Thyroid gland (tissue), 4 donors: Measurements from ENCODE around the gene TGM3.

ENCODE experiments used
- CTCF ChIP-seq, 6 experiments: fragments of 200-600 bp in 3 of 6; fragments of 450-650 bp in 3 of 6; sonication (generic) in 3 of 6; IDR thresholded peaks; one replicate each; pipeline ENCODE4 v1.5.1; 2016 to 2019; ENCODE audit warnings: antibody characterized with exemption in 6 of 6, mild to moderate bottlenecking in 2 of 6, inconsistent platforms in 1 of 6, moderate library complexity in 1 of 6
- POLR2A ChIP-seq, 2 donors: fragments of 450-650 bp; IDR thresholded peaks; one replicate each; pipeline ENCODE4 v1.6.1; 2017; ENCODE audit warnings: antibody characterized with exemption in 2 of 2, mild to moderate bottlenecking in 2 of 2, moderate library complexity in 1 of 2

GRCh38 chr20:2346188-2346587 lies 50.4 kb downstream of the TGM3 start:
- TF ChIP-seq CTCF (IDR thresholded peaks at IDR 0.05) = no peak
- no peak for TF ChIP-seq POLR2A (IDR thresholded peaks at IDR 0.05)
